HEK293 (cell line): ENCODE results near the gene FRMD4A.

Experiments
- CTCF ChIP-seq: fragments of 450-650 bp; formaldehyde crosslinking; IDR thresholded peaks from 2 replicates; pipeline ENCODE4 v1.5.1; 2016; ENCODE audit warnings: missing biosample characterization, missing genetic modification characterization
- PRDM6 ChIP-seq: fragments of 450-650 bp; formaldehyde crosslinking; IDR thresholded peaks from 2 replicates; pipeline ENCODE4 v1.5.1; 2017; ENCODE audit warnings: missing biosample characterization, missing genetic modification characterization
- REST ChIP-seq: fragments of 450-650 bp; formaldehyde crosslinking; IDR thresholded peaks from 2 replicates; pipeline ENCODE4 v1.5.1; 2016; ENCODE audit warnings: missing biosample characterization, missing genetic modification characterization
- ZNF121 ChIP-seq: fragments of 450-650 bp; formaldehyde crosslinking; IDR thresholded peaks from 2 replicates; pipeline ENCODE4 v1.5.1; 2016; ENCODE audit warnings: missing biosample characterization, missing genetic modification characterization
- ZNF239 ChIP-seq: fragments of 450-650 bp; formaldehyde crosslinking; IDR thresholded peaks from 2 replicates; pipeline ENCODE4 v1.5.1; 2016; ENCODE audit warnings: missing biosample characterization, missing genetic modification characterization
- ZNF274 ChIP-seq, 2 experiments: fragments of 200-500 bp in 1 of 2; fragments of 450-650 bp in 1 of 2; sonication (Bioruptor generic) in 1 of 2; formaldehyde crosslinking in 1 of 2; IDR thresholded peaks; 2 replicates each; pipeline versions ENCODE4 v1.5.1 to v1.6.1; 2014 to 2016; ENCODE audit warnings: borderline replicate concordance in 1 of 2, inconsistent platforms in 1 of 2, low read length in 1 of 2, missing biosample characterization in 1 of 2, missing genetic modification characterization in 1 of 2
- ZNF280C ChIP-seq: fragments of 450-650 bp; formaldehyde crosslinking; IDR thresholded peaks from 2 replicates; pipeline ENCODE4 v1.5.1; 2016; ENCODE audit warnings: missing biosample characterization, missing genetic modification characterization
- ZNF394 ChIP-seq: fragments of 450-650 bp; formaldehyde crosslinking; IDR thresholded peaks from 2 replicates; pipeline ENCODE4 v1.5.1; 2016; ENCODE audit warnings: missing biosample characterization, missing genetic modification characterization, mild to moderate bottlenecking, moderate library complexity, borderline replicate concordance
- ZNF561 ChIP-seq: fragments of 450-650 bp; IDR thresholded peaks from 2 replicates; pipeline ENCODE4 v1.5.1; 2018; ENCODE audit warnings: missing biosample characterization, missing genetic modification characterization, borderline replicate concordance

- TF ChIP-seq ZNF121 (tag by site-specific recombination) (no peak), CTCF (no peak), ZNF394 (tag by site-specific recombination) (no peak), ZNF280C (tag by site-specific recombination) (no peak), ZNF561 (tag by site-specific recombination) (no peak), ZNF274 (IDR thresholded peaks at IDR 0.05; ENCODE audit: low read length) (no peak), ZNF274 (tag by site-specific recombination; IDR thresholded peaks at IDR 0.05; ENCODE audit: borderline replicate concordance) (no peak), PRDM6 (tag by site-specific recombination) (no peak), REST (no peak), ZNF239 (no peak)
Measured at GRCh38 chr10:13890233-13891127, 440.2 kb downstream of the FRMD4A start.
